HepG2 (cell line): ENCODE measurements around the gene ARF5. TPM values are rescaled to one million over a fixed set of nuclear protein-coding genes. Genes with fewer than 3 reads are reported as not detected.

Experiments used
- ATF7-NPFF ChIP-seq: sonication (generic); formaldehyde crosslinking; IDR thresholded peaks from 2 replicates; pipeline ENCODE4 v1.8.1; 2023; ENCODE audit warnings: mild to moderate bottlenecking, low read depth, missing genetic modification reagents, moderate library complexity
- CAMTA2 ChIP-seq: sonication (generic); formaldehyde crosslinking; IDR thresholded peaks from 2 replicates; pipeline ENCODE4 v1.4.0; 2020; ENCODE audit warnings: mild to moderate bottlenecking, missing genetic modification reagents, borderline replicate concordance
- GABPA ChIP-seq, 2 experiments: IDR thresholded peaks; 2 replicates each; pipeline ENCODE4 v1.6.1; 2011 to 2016; ENCODE audit warnings: low read depth in 2 of 2, low read length in 1 of 2, missing biosample characterization in 1 of 2, missing genetic modification characterization in 1 of 2
- GATA4 ChIP-seq: sonication (generic); IDR thresholded peaks from 2 replicates; pipeline ENCODE4 v1.6.1; 2016; ENCODE audit warnings: antibody characterized with exemption, low read depth, borderline replicate concordance
- GZF1 ChIP-seq: sonication (generic); formaldehyde crosslinking; IDR thresholded peaks from 2 replicates; pipeline ENCODE4 v1.5.1; 2020; ENCODE audit warnings: mild to moderate bottlenecking, missing genetic modification reagents
- HES4 ChIP-seq: sonication (generic); formaldehyde crosslinking; IDR thresholded peaks from 2 replicates; pipeline ENCODE4 v1.9.0; 2021; ENCODE audit warnings: mild to moderate bottlenecking, missing genetic modification reagents, borderline replicate concordance
- HNRNPUL1 ChIP-seq: fragments of 200-400 bp; formaldehyde crosslinking; IDR thresholded peaks from 2 replicates; pipeline ENCODE4 v1.6.1; 2017; ENCODE audit warnings: low read depth, mild to moderate bottlenecking, low read length, moderate library complexity
- KLF13 ChIP-seq: sonication (generic); formaldehyde crosslinking; IDR thresholded peaks from 2 replicates; pipeline ENCODE4 v1.4.0; 2020; ENCODE audit warnings: mild to moderate bottlenecking, missing genetic modification reagents
- KLF6 ChIP-seq: IDR thresholded peaks from 2 replicates; pipeline ENCODE4 v1.8.0; 2016; ENCODE audit warnings: missing biosample characterization, missing genetic modification reagents
- KMT2A ChIP-seq: sonication (generic); formaldehyde crosslinking; IDR thresholded peaks from 2 replicates; pipeline ENCODE4 v1.4.0; 2020; ENCODE audit warnings: missing genetic modification reagents
- MAFK ChIP-seq, 2 experiments: IDR thresholded peaks in 1 of 2; conservative IDR thresholded peaks in 1 of 2; 2 replicates each; pipeline ENCODE4 v1.6.1; 2011; ENCODE audit warnings: improper control_type of control experiment in 2 of 2, low read length in 2 of 2
- MED8 ChIP-seq: sonication (generic); formaldehyde crosslinking; IDR thresholded peaks from 2 replicates; pipeline ENCODE4 v1.8.1; 2023; ENCODE audit warnings: mild to moderate bottlenecking, missing genetic modification reagents; ENCODE audit not compliant: insufficient replicate concordance
- MXD4 ChIP-seq: IDR thresholded peaks from 2 replicates; pipeline ENCODE4 v1.6.1; 2016; ENCODE audit warnings: mild to moderate bottlenecking, missing biosample characterization, missing genetic modification reagents
- NRL ChIP-seq: sonication (generic); formaldehyde crosslinking; IDR thresholded peaks from 2 replicates; pipeline ENCODE4 v1.5.0; 2020; ENCODE audit warnings: missing genetic modification reagents, mild to moderate bottlenecking, moderate library complexity, borderline replicate concordance
- PHF20 ChIP-seq: sonication (generic); formaldehyde crosslinking; IDR thresholded peaks from 2 replicates; pipeline ENCODE4 v1.5.0; 2020; ENCODE audit warnings: mild to moderate bottlenecking, missing genetic modification reagents
- PPARG ChIP-seq: conservative IDR thresholded peaks from 2 replicates; pipeline ENCODE4 v1.6.1; 2016; ENCODE audit warnings: missing biosample characterization, missing genetic modification reagents
- UBTF ChIP-seq: sonication (generic); formaldehyde crosslinking; IDR thresholded peaks from 2 replicates; pipeline ENCODE4 v1.4.0; 2020; ENCODE audit warnings: mild to moderate bottlenecking, missing genetic modification reagents
- ZNF335 ChIP-seq: sonication (generic); formaldehyde crosslinking; IDR thresholded peaks from 2 replicates; pipeline ENCODE4 v1.4.0; 2020; ENCODE audit warnings: missing genetic modification reagents
- ZNF350 ChIP-seq: sonication (generic); formaldehyde crosslinking; IDR thresholded peaks from 2 replicates; pipeline ENCODE4 v1.4.0; 2020; ENCODE audit warnings: mild to moderate bottlenecking, low read depth, missing genetic modification reagents, borderline replicate concordance
- ZNF441 ChIP-seq: sonication (generic); formaldehyde crosslinking; IDR thresholded peaks from 2 replicates; pipeline ENCODE4 v1.7.0; 2021; ENCODE audit warnings: missing genetic modification reagents, borderline replicate concordance
- ZNF543 ChIP-seq: sonication (generic); formaldehyde crosslinking; IDR thresholded peaks from 2 replicates; pipeline ENCODE4 v1.4.0; 2020; ENCODE audit warnings: mild to moderate bottlenecking, missing genetic modification reagents
- ZNF567 ChIP-seq: sonication (generic); formaldehyde crosslinking; IDR thresholded peaks from 2 replicates; pipeline ENCODE4 v1.8.1; 2023; ENCODE audit warnings: mild to moderate bottlenecking, missing genetic modification reagents, borderline replicate concordance
- ZNF670 ChIP-seq: sonication (generic); formaldehyde crosslinking; IDR thresholded peaks from 2 replicates; pipeline ENCODE4 v1.8.0; 2022; ENCODE audit warnings: mild to moderate bottlenecking, missing genetic modification reagents, borderline replicate concordance
- ZNF883 ChIP-seq: sonication (generic); formaldehyde crosslinking; IDR thresholded peaks from 2 replicates; pipeline ENCODE4 v1.5.1; 2020; ENCODE audit warnings: mild to moderate bottlenecking, missing genetic modification reagents; ENCODE audit errors: not compliant biosample characterization
- polyA plus RNA-seq, 8 experiments: library from polyadenylated mRNA; depleted of rRNA in 3 of 8; stranded (reverse) in 7 of 8; unstranded in 1 of 8; fragments of >200 nt; fragmentation: Illumina TruSeq in 4 of 8; extraction: Trizol in 4 of 8; gene quantifications; 2 replicates each; pipeline versions ENCODE4 v1.2.1 to v1.2.3, GENCODE V29; 2011 to 2016; ENCODE audit warnings: low read depth in 4 of 8, missing spikeins in 1 of 8, mixed read lengths in 1 of 8; ENCODE audit not compliant: insufficient read depth in 1 of 8
- total RNA-seq, 5 experiments: library from RNA; depleted of rRNA; stranded (reverse); fragments of >200 nt; fragmentation: Illumina TruSeq; extraction: Trizol; gene quantifications; 2 replicates each; pipeline ENCODE4 v1.2.3, GENCODE V29; 2016; ENCODE audit warnings: low read depth in 1 of 5
- TF ChIP-seq, protein P1 (sequence below): IDR thresholded peaks from 2 replicates; pipeline ENCODE4 v1.6.1; 2016; ENCODE audit warnings: missing genetic modification reagents, missing compliant biosample characterization
- TF ChIP-seq, protein P2 (sequence below): sonication (generic); formaldehyde crosslinking; IDR thresholded peaks from 2 replicates; pipeline ENCODE4 v1.5.0; 2020; ENCODE audit warnings: missing genetic modification reagents

The ARF5 gene
- total and polyA plus RNA-seq, 2 of the 13 experiments (the other 11 are each of a cell fraction or from before 2014, with no cell fraction given) = 109 to 135 TPM

- no peak for TF ChIP-seq MED8 (CRISPR knock-in tag)
- TF ChIP-seq ZNF543 (CRISPR knock-in tag) = peak; percentile 74; the same call in 1 of the 2 replicates
- TF ChIP-seq GATA4 = no peak
- peak; percentile 77 for TF ChIP-seq KMT2A (CRISPR knock-in tag)
- peak; percentile 71; the same call in 1 of the 2 replicates for TF ChIP-seq ZNF350 (CRISPR knock-in tag)
- peak; percentile 91 for TF ChIP-seq NRL (CRISPR knock-in tag)
- TF ChIP-seq PPARG (CRISPR knock-in tag) = no peak
- peak; percentile 85 for TF ChIP-seq GABPA (IDR thresholded peaks at IDR 0.05; ENCODE audit: low read depth, low read length)
- peak; percentile 91 for TF ChIP-seq GABPA (CRISPR knock-in tag; IDR thresholded peaks at IDR 0.05; ENCODE audit: low read depth)
- no peak for TF ChIP-seq HNRNPUL1
- TF ChIP-seq, protein P1, sequence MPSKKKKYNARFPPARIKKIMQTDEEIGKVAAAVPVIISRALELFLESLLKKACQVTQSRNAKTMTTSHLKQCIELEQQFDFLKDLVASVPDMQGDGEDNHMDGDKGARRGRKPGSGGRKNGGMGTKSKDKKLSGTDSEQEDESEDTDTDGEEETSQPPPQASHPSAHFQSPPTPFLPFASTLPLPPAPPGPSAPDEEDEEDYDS = peak; percentile 65
- TF ChIP-seq ZNF335 (CRISPR knock-in tag) = peak; percentile 31; the same call in 1 of the 2 replicates
- TF ChIP-seq, protein P2, sequence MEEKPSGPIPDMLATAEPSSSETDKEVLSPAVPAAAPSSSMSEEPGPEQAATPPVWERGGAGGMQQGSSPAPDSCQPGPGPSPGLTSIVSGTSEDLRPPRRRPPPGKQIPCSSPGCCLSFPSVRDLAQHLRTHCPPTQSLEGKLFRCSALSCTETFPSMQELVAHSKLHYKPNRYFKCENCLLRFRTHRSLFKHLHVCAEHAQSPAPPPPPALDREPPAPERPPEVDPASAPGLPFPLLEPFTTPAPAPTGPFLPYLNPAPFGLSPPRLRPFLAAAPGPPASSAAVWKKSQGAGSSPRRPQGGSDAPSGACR (CRISPR knock-in tag) = peak; percentile 83; the same call in 1 of the 2 replicates
- TF ChIP-seq ZNF567 (CRISPR knock-in tag) = peak; percentile 63; the same call in 1 of the 2 replicates
- TF ChIP-seq HES4 = 0 out of 2 replicates have a peak, but pooled peaks have one; percentile 16
- peak; percentile 74 for TF ChIP-seq ZNF883 (CRISPR knock-in tag)
- 0 out of 2 replicates have a peak, but pooled peaks have one; percentile 25 for TF ChIP-seq ZNF441 (CRISPR knock-in tag)
- peak; percentile 92 for TF ChIP-seq UBTF (CRISPR knock-in tag)
- peak; percentile 78; the same call in 1 of the 2 replicates for TF ChIP-seq CAMTA2 (CRISPR knock-in tag)
- TF ChIP-seq MAFK (conservative IDR thresholded peaks at IDR 0.05 in 1 of 2, IDR thresholded peaks at IDR 0.05 in 1 of 2; ENCODE audit: low read length in 2 of 2) = no peak
- TF ChIP-seq ZNF670 = 0 out of 2 replicates have a peak, but pooled peaks have one; percentile 54
- 0 out of 2 replicates have a peak, but pooled peaks have one; percentile 54 for TF ChIP-seq KLF6
- TF ChIP-seq GZF1 (CRISPR knock-in tag) = 0 out of 2 replicates have a peak, but pooled peaks have one; percentile 44
- peak; percentile 42; the same call in 1 of the 2 replicates for TF ChIP-seq KLF13 (CRISPR knock-in tag)
- TF ChIP-seq PHF20 = peak; percentile 92
- 0 out of 2 replicates have a peak, but pooled peaks have one; percentile 64 for TF ChIP-seq ATF7-NPFF (CRISPR knock-in tag)
- 0 out of 2 replicates have a peak, but pooled peaks have one; percentile 43 for TF ChIP-seq MXD4 (CRISPR knock-in tag)
These were observed 2.9 kb upstream of the ARF5 start, which contains the start of gene GCC1 (continued) for GRCh38 chr7:127585044-127585953.
